Kidney (tissue), 14 donors: ENCODE measurements around the gene ITGA4. TPM values are rescaled to one million over a fixed set of nuclear protein-coding genes. Genes with fewer than 3 reads are reported as not detected.
A peak's percentile ranks its signal among the peaks of the same experiment; 100 is the strongest.

Experiments
- DNase-seq, 5 donors: peaks; one replicate each; pipeline ENCODE4 v3.0.0-alpha.2; 2013 to 2020
- FAIRE-seq: peaks from 2 replicates; lab custom pipeline; 2012; peaks lifted over from hg19 to GRCh38; lab: Jason Lieb, UNC
- H3K27ac ChIP-seq, 2 donors: one replicate each; pipeline ENCODE4 v1.7.0; 2013; ENCODE audit warnings: low read depth in 2 of 2, low read length in 2 of 2, inconsistent platforms in 1 of 2
- H3K27me3 ChIP-seq: one replicate; pipeline ENCODE4 v1.7.1; 2013; ENCODE audit warnings: low read length, inconsistent platforms; ENCODE audit not compliant: control insufficient read depth, insufficient read depth
- H3K36me3 ChIP-seq, 3 donors: one replicate each; pipeline versions ENCODE4 v1.7.0 to v1.7.1; 2013; ENCODE audit warnings: low read length in 3 of 3, control low read depth in 1 of 3, inconsistent platforms in 1 of 3; ENCODE audit not compliant: insufficient read depth in 3 of 3, control insufficient read depth in 2 of 3
- H3K4me1 ChIP-seq, 3 donors: one replicate each; pipeline versions ENCODE4 v1.7.0 to v1.7.1; 2013; ENCODE audit warnings: low read length in 3 of 3, inconsistent platforms in 1 of 3, low read depth in 1 of 3; ENCODE audit not compliant: control insufficient read depth in 2 of 3, insufficient read depth in 2 of 3
- H3K4me3 ChIP-seq, 3 donors: one replicate each; pipeline versions ENCODE4 v1.7.0 to v1.8.1; 2013; ENCODE audit warnings: low read length in 3 of 3, control low read depth in 1 of 3, inconsistent platforms in 1 of 3
- H3K9ac ChIP-seq, 3 donors: one replicate each; pipeline versions ENCODE4 v1.7.0 to v1.7.1; 2013; ENCODE audit warnings: low read length in 3 of 3, control low read depth in 1 of 3, inconsistent platforms in 1 of 3
- H3K9me3 ChIP-seq, 3 donors: one replicate each; pipeline versions ENCODE4 v1.7.0 to v1.7.1; 2013; ENCODE audit warnings: low read length in 3 of 3, control low read depth in 1 of 3, inconsistent platforms in 1 of 3; ENCODE audit not compliant: control insufficient read depth in 2 of 3, insufficient read depth in 1 of 3
- intact Hi-C: fragments of 100-400 bp; cut with DNase I; formaldehyde crosslinking; loops from one replicate; pipeline ENCODE4 v1.11.1; 2022
- polyA plus RNA-seq: library from polyadenylated mRNA; stranded (reverse); fragments of 350-450 nt; fragmentation: Illumina TruSeq; extraction: RNeasy Lipid Tissue Mini Kit (QIAGEN cat#74804); gene quantifications from one replicate; pipeline ENCODE4 v1.2.3, GENCODE V29; 2014; ENCODE audit warnings: low read depth, low replicate concordance; ENCODE audit not compliant: insufficient read depth
- total RNA-seq: library from RNA; stranded (reverse); fragmentation: NEBNext Ultra II Directional; extraction: Animal tissue kit (Norgen Biotek cat#: 25700); gene quantifications from one replicate; pipeline ENCODE4 v1.2.1, GENCODE V29; 2021
- TF ChIP-seq, protein P1 (sequence below): IDR thresholded peaks from 3 replicates; pipeline ENCODE4 v1.5.1; 2012; ENCODE audit warnings: mild to moderate bottlenecking, moderate library complexity, borderline replicate concordance; ENCODE audit not compliant: insufficient read depth; ENCODE audit errors: extremely low read depth
- donor health status: control.
- donor health status: control.
- donor health status: control.
- donor health status: control.
- donor health status: control.
- donor health status: DM: yes; HTN: yes; CAD: no.
- donor health status: Normal renal cell carcinoma (clear cell type).

ITGA4 gene
- total and polyA plus RNA-seq, 2 donors from 2014 or later: 0.39 to 23.5 TPM

GRCh38 chr2:181419129-181419855 lies 37.9 kb upstream of the ITGA4 start:
- Histone ChIP-seq H3K36me3 (no peaks in the 10 kb centered on the region), H3K9ac (no peak overlapping the region), H3K27ac (no peak overlapping the region), H3K4me3 (no peak overlapping the region), H3K4me1 (no peaks in the 10 kb centered on the region), H3K27me3 (no peaks in the 10 kb centered on the region), H3K9me3 (peaks cover 0 to 3% (median 0%) of the 10 kb centered on the region in 3 donors)
- no peak for DNase-seq
- no peak for FAIRE-seq
- intact Hi-C loops: no loop called here
- TF ChIP-seq, protein P1, sequence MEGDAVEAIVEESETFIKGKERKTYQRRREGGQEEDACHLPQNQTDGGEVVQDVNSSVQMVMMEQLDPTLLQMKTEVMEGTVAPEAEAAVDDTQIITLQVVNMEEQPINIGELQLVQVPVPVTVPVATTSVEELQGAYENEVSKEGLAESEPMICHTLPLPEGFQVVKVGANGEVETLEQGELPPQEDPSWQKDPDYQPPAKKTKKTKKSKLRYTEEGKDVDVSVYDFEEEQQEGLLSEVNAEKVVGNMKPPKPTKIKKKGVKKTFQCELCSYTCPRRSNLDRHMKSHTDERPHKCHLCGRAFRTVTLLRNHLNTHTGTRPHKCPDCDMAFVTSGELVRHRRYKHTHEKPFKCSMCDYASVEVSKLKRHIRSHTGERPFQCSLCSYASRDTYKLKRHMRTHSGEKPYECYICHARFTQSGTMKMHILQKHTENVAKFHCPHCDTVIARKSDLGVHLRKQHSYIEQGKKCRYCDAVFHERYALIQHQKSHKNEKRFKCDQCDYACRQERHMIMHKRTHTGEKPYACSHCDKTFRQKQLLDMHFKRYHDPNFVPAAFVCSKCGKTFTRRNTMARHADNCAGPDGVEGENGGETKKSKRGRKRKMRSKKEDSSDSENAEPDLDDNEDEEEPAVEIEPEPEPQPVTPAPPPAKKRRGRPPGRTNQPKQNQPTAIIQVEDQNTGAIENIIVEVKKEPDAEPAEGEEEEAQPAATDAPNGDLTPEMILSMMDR: no peak

DNA sequence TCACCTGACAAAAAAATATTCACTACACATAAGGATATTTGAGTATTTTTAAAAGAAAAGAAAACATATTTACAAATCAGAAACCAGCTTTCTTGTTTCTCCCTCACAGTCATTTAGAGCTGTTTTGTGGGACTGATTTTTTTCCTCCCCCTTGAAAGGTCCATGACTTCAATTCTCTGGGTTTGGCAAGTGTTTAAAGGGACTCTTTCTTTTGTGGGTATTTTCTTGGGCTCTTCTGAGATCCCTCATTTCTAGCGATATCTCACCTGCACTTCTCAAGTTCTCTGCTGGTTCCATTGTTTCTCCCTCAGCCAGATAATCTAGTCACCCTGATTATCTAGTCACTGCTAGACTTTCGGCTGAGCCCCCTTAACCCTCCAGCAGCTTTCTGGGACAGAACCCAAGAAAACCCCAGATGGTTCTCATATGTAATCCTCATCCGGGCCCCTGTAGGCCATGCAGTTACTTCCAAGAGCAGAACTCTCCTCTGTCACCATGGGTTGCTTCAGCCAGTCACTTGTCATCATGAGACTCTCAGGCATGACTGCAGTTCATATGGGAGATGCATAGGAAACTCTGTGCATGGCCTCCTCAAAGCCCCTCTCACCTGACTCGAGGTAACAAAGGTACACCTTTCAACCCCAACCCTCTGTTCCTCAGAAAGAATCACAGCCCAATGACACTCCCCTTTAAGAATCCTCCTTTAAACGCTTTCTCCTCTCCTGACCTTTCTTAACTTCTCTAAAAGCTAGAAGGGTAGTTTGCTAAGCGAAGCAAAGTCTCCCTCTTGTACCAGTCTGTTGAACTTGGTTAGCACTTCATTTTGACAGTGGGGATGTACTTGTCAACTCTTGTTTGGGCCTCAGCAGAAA lies 36.7 kb upstream of the ITGA4 start:
- Histone ChIP-seq H3K36me3 (no peaks in the 10 kb centered on the region), H3K27ac (no peak overlapping the region), H3K9me3 (peaks cover 0 to 3% (median 0%) of the 10 kb centered on the region in 3 donors), H3K27me3 (no peaks in the 10 kb centered on the region), H3K4me3 (no peak overlapping the region), H3K9ac (no peak overlapping the region), H3K4me1 (no peaks in the 10 kb centered on the region)
- DNase-seq: peak in 1 of 5 donors; percentile 35
- intact Hi-C loops: no loop called here
- FAIRE-seq: no peak
- TF ChIP-seq, protein P1: no peak

DNA sequence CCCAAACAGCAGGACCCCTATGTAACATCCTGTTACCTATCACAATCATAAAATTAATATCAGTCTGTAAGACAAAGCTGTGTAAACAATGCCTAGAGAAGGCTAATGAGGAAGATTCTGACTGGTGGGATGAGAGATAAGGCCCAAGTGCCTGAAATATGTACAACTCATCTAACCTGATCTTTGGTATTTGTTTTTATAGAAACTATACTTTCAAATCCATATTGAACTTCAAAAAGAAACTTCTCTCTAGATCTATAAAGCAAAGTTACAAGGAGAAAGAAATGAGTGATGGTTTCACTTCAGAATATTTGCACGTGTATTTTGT lies 36.1 kb upstream of the ITGA4 start:
- DNase-seq (no peak), FAIRE-seq (no peak)
- no peak overlapping the region for H3K4me3 ChIP-seq
- TF ChIP-seq, protein P1: no peak
- H3K4me1 ChIP-seq: no peaks in the 10 kb centered on the region
- H3K9ac ChIP-seq: no peak overlapping the region
- H3K9me3 ChIP-seq: no peaks in the 10 kb centered on the region
- H3K36me3 ChIP-seq: no peaks in the 10 kb centered on the region
- no peaks in the 10 kb centered on the region for H3K27me3 ChIP-seq
- intact Hi-C loops: no loop called here
- no peak overlapping the region for H3K27ac ChIP-seq
